Fibroblast of skin of right biceps (primary cell): Measurements from ENCODE around the gene JMJD1C.
"Not testable (repeated sequence)": the region's sequence is repeated elsewhere in the genome, so short reads cannot be mapped to it uniquely, and the experiment has no call there.

Experiments used
- DNase-seq: peaks from one replicate; pipeline ENCODE4 v3.0.0-alpha.2; 2013

Gene JMJD1C

GRCh38 chr10:63155388-63156020 lies 310.3 kb downstream of the JMJD1C start:
- DNase-seq, result no peak

- no peak for DNase-seq
These were observed 311.0 kb downstream of the JMJD1C start for GRCh38 chr10:63154546-63155387.

GRCh38 chr10:63153868-63154545 lies 311.8 kb downstream of the JMJD1C start:
- not testable (repeated sequence) for DNase-seq

GRCh38 chr10:63150745-63151144 lies 315.0 kb downstream of the JMJD1C start:
- no peak for DNase-seq

GRCh38 chr10:63146503-63146902 lies 319.3 kb downstream of the JMJD1C start:
- no peak for DNase-seq

- DNase-seq, result peak; percentile 38
These were observed 320.0 kb downstream of the JMJD1C start for GRCh38 chr10:63145782-63146181.

GRCh38 chr10:63143987-63144386 lies 321.8 kb downstream of the JMJD1C start:
- DNase-seq, result no peak

GRCh38 chr10:63142136-63142535 lies 323.6 kb downstream of the JMJD1C start:
- DNase-seq, result no peak

- peak; percentile 22 for DNase-seq
These were observed 325.7 kb downstream of the JMJD1C start for GRCh38 chr10:63140077-63140476.

GRCh38 chr10:63137306-63137705 lies 328.5 kb downstream of the JMJD1C start:
- no peak for DNase-seq

- DNase-seq, result peak; percentile 50
These were observed 331.8 kb downstream of the JMJD1C start for GRCh38 chr10:63133821-63134557.

GRCh38 chr10:63133056-63133820 lies 332.5 kb downstream of the JMJD1C start, which contains the start of gene NRBF2:
Gene NRBF2, plus strand, starts transcription at chr10:63133328. Its CDS starts 143 bp downstream, at chr10:63133471.
- peak; percentile 99 for DNase-seq

GRCh38 chr10:63132651-63133055 lies 333.1 kb downstream of the JMJD1C start:
- DNase-seq, result no peak

GRCh38 chr10:63129888-63130287 lies 335.9 kb downstream of the JMJD1C start:
- DNase-seq, result peak; percentile 55

- peak; percentile 60 for DNase-seq
These were observed 337.3 kb downstream of the JMJD1C start for GRCh38 chr10:63128443-63128842.

- no peak for DNase-seq
These were observed 340.3 kb downstream of the JMJD1C start for GRCh38 chr10:63125459-63125858.

- DNase-seq, result no peak
These were observed 341.9 kb downstream of the JMJD1C start for GRCh38 chr10:63123727-63124362.

- DNase-seq, result peak; percentile 98
These were observed 345.2 kb downstream of the JMJD1C start for GRCh38 chr10:63120554-63120953.

- no peak for DNase-seq
These were observed 346.7 kb downstream of the JMJD1C start for GRCh38 chr10:63119041-63119440.
